Measurements from ENCODE around the gene KCMF1. TPM values are rescaled to one million over a fixed set of nuclear protein-coding genes. Genes with fewer than 3 reads are reported as not detected.

The KCMF1 gene
- polyA plus RNA-seq, 1 donor from 2014 or later, result 43.3 TPM

GRCh38 chr2:84924173-84925106, 46.5 kb upstream of the KCMF1 start:
- Histone ChIP-seq H3K4me2 (ENCODE audit: low read length) (no peak overlapping the region), H3F3A (ENCODE audit: insufficient read depth, low read length, poor library complexity, severe bottlenecking) (no peaks in the 10 kb centered on the region), H3K79me2 (replicated peaks; ENCODE audit: insufficient read depth, low read length) (no peaks in the 10 kb centered on the region), H4K20me1 (ENCODE audit: insufficient read depth) (no peaks in the 10 kb centered on the region), H3K9ac (ENCODE audit: low read length) (no peak overlapping the region), H2AFZ (ENCODE audit: low read depth, low read length) (no peak overlapping the region), H3K4me3 (ENCODE audit: low read length) (no peak overlapping the region), H3K27me3 (ENCODE audit: insufficient read depth, low read depth, low read length) (no peaks in the 10 kb centered on the region), H3K36me3 (ENCODE audit: insufficient read depth, low read length) (no peaks in the 10 kb centered on the region), H3K9me2 (ENCODE audit: insufficient read depth, low read length) (no peaks in the 10 kb centered on the region), H3K9me3 (ENCODE audit: low read length) (no peaks in the 10 kb centered on the region), H3K27ac (ENCODE audit: low read length) (no peak overlapping the region)
- TF ChIP-seq EZH2 (IDR thresholded peaks at IDR 0.05; ENCODE audit: borderline replicate concordance, insufficient read depth, low read length, poor library complexity, severe bottlenecking), result no peak

DNA sequence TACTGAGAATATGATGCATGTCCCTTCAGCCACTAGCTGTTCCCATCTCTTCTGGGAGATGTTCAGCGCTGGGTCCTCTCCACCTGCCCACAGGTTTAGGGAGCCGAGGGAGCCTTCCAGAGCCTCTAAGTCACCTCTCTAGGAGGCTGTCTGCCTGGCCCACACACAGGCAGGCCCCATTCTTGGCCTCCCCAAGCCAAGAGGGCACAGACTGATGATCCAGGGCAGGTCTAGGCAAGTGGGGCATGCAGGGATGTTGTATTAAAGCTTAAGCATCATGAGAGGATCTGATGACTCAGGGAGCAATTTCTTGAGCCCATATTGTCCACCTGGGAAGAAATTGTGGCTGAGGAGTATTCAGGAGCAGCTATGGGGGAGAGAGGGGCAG, 45.6 kb upstream of the KCMF1 start:
- Histone ChIP-seq H4K20me1 (ENCODE audit: insufficient read depth) (no peaks in the 10 kb centered on the region), H3K9ac (ENCODE audit: low read length) (no peak overlapping the region), H3K4me2 (ENCODE audit: low read length) (no peak overlapping the region), H3K27me3 (ENCODE audit: insufficient read depth, low read depth, low read length) (no peaks in the 10 kb centered on the region), H3K4me3 (ENCODE audit: low read length) (no peak overlapping the region), H3F3A (ENCODE audit: insufficient read depth, low read length, poor library complexity, severe bottlenecking) (no peaks in the 10 kb centered on the region), H3K9me2 (ENCODE audit: insufficient read depth, low read length) (no peaks in the 10 kb centered on the region), H3K36me3 (ENCODE audit: insufficient read depth, low read length) (no peaks in the 10 kb centered on the region), H3K79me2 (replicated peaks; ENCODE audit: insufficient read depth, low read length) (no peaks in the 10 kb centered on the region), H3K27ac (ENCODE audit: low read length) (no peak overlapping the region), H3K9me3 (ENCODE audit: low read length) (no peaks in the 10 kb centered on the region), H2AFZ (ENCODE audit: low read depth, low read length) (no peak overlapping the region)
- TF ChIP-seq REST (IDR thresholded peaks at IDR 0.05; ENCODE audit: borderline replicate concordance), result no peak
- TF ChIP-seq, protein P1, sequence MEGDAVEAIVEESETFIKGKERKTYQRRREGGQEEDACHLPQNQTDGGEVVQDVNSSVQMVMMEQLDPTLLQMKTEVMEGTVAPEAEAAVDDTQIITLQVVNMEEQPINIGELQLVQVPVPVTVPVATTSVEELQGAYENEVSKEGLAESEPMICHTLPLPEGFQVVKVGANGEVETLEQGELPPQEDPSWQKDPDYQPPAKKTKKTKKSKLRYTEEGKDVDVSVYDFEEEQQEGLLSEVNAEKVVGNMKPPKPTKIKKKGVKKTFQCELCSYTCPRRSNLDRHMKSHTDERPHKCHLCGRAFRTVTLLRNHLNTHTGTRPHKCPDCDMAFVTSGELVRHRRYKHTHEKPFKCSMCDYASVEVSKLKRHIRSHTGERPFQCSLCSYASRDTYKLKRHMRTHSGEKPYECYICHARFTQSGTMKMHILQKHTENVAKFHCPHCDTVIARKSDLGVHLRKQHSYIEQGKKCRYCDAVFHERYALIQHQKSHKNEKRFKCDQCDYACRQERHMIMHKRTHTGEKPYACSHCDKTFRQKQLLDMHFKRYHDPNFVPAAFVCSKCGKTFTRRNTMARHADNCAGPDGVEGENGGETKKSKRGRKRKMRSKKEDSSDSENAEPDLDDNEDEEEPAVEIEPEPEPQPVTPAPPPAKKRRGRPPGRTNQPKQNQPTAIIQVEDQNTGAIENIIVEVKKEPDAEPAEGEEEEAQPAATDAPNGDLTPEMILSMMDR (IDR thresholded peaks at IDR 0.05; ENCODE audit: poor library complexity, severe bottlenecking), result no peak
- TF ChIP-seq RAD21 (conservative IDR thresholded peaks at IDR 0.05), result no peak
- no peak for TF ChIP-seq EZH2 (IDR thresholded peaks at IDR 0.05; ENCODE audit: borderline replicate concordance, insufficient read depth, low read length, poor library complexity, severe bottlenecking)
- TF ChIP-seq SMC3 (conservative IDR thresholded peaks at IDR 0.05; ENCODE audit: poor library complexity), result no peak
- TF ChIP-seq TAF1 (IDR thresholded peaks at IDR 0.05; ENCODE audit: low read depth), result no peak
- no peak for TF ChIP-seq EP300 (conservative IDR thresholded peaks at IDR 0.05; ENCODE audit: poor library complexity, severe bottlenecking)
- TF ChIP-seq MXI1 (conservative IDR thresholded peaks at IDR 0.05; ENCODE audit: poor library complexity, severe bottlenecking), result no peak
- no peak for TF ChIP-seq POLR2AphosphoS5 (IDR thresholded peaks at IDR 0.05)

All from neural cell (in vitro differentiated cells).